Activated naive CD8-positive, alpha-beta T cell treated with anti-CD3 and anti-CD28 coated beads for 36 hours (primary cell): ENCODE results near the gene CLEC4D. TPM values are rescaled to one million over a fixed set of nuclear protein-coding genes. Genes with fewer than 3 reads are reported as not detected.
"Not testable (repeated sequence)": the region's sequence is repeated elsewhere in the genome, so short reads cannot be mapped to it uniquely, and the experiment has no call there.

Experiments
- DNase-seq: peaks from one replicate; pipeline ENCODE4 v3.0.0; 2021
- H3K27ac Mint-ChIP-seq: one replicate; pipeline ENCODE4 v1.8.0; 2022; ENCODE audit warnings: mild to moderate bottlenecking, moderate library complexity, mixed read lengths
- H3K27me3 Mint-ChIP-seq: one replicate; pipeline ENCODE4 v1.8.0; 2022; ENCODE audit warnings: mild to moderate bottlenecking, mixed read lengths
- H3K36me3 Mint-ChIP-seq: one replicate; pipeline ENCODE4 v1.8.0; 2021; ENCODE audit warnings: mild to moderate bottlenecking, mixed read lengths
- H3K4me1 Mint-ChIP-seq: one replicate; pipeline ENCODE4 v1.8.0; 2021; ENCODE audit warnings: mixed read lengths
- H3K4me3 Mint-ChIP-seq: one replicate; pipeline ENCODE4 v1.8.0; 2022; ENCODE audit warnings: mild to moderate bottlenecking, moderate library complexity, mixed read lengths
- H3K9me3 Mint-ChIP-seq: one replicate; pipeline ENCODE4 v1.8.0; 2022; ENCODE audit warnings: mixed read lengths
- total RNA-seq, 2 experiments: library from RNA; stranded (reverse); gene quantifications; one replicate each; pipeline ENCODE4 v1.2.3, GENCODE V29; 2021

CLEC4D gene
- total RNA-seq, 2 experiments from 2014 or later: not detected

DNA sequence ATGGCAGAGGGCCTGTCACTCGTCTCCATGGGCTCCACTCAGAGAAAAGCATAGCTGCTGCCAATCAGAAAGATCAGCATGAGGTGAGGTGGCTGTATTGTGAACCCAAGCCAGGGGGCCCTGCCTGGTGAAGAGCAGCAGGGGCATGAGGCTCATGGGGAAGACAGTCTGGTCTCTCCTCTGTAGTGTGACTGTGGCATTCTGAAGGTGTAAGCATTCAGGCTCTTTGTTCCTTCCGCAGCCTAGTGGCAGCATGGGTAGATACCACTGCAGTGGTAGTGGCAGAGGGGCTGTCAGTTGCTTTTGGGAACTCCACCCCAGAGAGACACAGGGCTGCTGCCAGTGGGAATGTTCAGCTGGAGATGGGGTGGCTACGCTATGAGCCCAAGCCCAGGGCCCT, 5.1 kb upstream of the CLEC4D start:
- DNase-seq: no peak

GRCh38 chr12:8508910-8509841, 4.1 kb upstream of the CLEC4D start:
- no peak for DNase-seq
- H3K4me3 Mint-ChIP-seq: no peak overlapping the region
- no peak overlapping the region for H3K27ac Mint-ChIP-seq

More for the DNA sequence above, 5.1 kb upstream of the CLEC4D start:
- Mint-ChIP-seq H3K9me3 (peaks cover 2% of the 10 kb centered on the region), H3K4me1 (no peaks in the 10 kb centered on the region), H3K36me3 (no peaks in the 10 kb centered on the region), H3K27me3 (peaks cover 7% of the 10 kb centered on the region), H3K27ac (no peak overlapping the region), H3K4me3 (no peak overlapping the region)

GRCh38 chr12:8517971-8518370, 4.7 kb downstream of the CLEC4D start:
- Mint-ChIP-seq H3K27me3 (peaks cover 35% of the 10 kb centered on the region), H3K9me3 (no peaks in the 10 kb centered on the region), H3K27ac (no peak overlapping the region), H3K4me1 (peaks cover 3% of the 10 kb centered on the region), H3K36me3 (no peaks in the 10 kb centered on the region), H3K4me3 (no peak overlapping the region)
- DNase-seq: no peak

More at GRCh38 chr12:8508910-8509841, 4.1 kb upstream of the CLEC4D start:
- peaks cover 3% of the 10 kb centered on the region for H3K4me1 Mint-ChIP-seq
- peaks cover 2% of the 10 kb centered on the region for H3K9me3 Mint-ChIP-seq
- H3K27me3 Mint-ChIP-seq: peaks cover 13% of the 10 kb centered on the region
- no peaks in the 10 kb centered on the region for H3K36me3 Mint-ChIP-seq

- peaks cover 39% of the 10 kb centered on the region for H3K27me3 Mint-ChIP-seq
These were observed 5.9 kb downstream of the CLEC4D start for GRCh38 chr12:8519171-8519570.

DNA sequence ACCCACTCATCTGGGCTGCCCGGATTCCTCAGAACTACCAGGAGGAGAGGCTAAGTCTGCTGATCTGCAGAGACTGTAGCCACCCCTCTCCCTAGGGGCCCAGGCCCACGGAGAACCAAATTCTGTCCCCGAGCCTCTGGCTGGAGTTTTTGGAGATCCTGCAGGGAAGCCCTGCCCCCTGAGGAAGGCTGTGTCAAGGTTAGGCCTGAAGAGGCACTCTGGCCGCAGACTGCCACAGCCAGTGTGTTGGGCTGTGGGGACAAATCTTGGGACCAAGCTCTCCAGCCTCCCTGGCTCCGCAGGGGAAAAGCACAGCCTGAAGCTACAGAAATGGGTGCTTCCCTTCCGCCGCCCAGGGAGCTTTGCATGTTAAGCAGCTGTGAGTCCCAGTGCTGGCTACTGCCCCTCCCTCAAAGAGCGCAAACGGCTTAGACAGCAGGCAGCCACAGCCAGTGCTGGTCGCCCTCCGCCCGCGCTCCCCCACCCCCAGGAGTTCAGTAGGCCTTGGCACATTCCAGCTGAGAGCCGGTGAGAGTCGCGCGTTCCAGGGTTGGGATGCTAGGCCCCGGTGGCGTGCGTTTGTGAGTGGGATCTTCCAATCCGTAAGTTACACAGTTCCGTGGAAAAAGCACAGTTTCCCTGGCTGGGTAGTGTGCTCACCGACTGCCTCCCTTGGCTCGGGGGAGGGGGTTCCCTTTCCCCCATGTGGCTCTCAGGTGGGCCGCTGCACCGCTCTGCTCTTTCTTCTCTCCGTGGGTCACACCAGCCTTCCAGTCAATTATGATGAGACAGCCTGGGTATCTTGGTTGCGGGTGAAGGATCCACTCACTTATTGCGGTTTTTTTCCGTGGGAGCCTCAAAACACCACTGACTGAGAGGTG, 14.2 kb downstream of the CLEC4D start:
- H3K4me1 Mint-ChIP-seq: no peaks in the 10 kb centered on the region
- H3K9me3 Mint-ChIP-seq: peaks cover 7% of the 10 kb centered on the region
- DNase-seq: no peak
- H3K27ac Mint-ChIP-seq: no peak overlapping the region
- H3K4me3 Mint-ChIP-seq: no peak overlapping the region
- peaks cover 50% of the 10 kb centered on the region for H3K27me3 Mint-ChIP-seq
- H3K36me3 Mint-ChIP-seq: peaks cover 4% of the 10 kb centered on the region

More at GRCh38 chr12:8519171-8519570, 5.9 kb downstream of the CLEC4D start:
- Mint-ChIP-seq H3K4me1 (no peaks in the 10 kb centered on the region), H3K36me3 (peaks cover 1% of the 10 kb centered on the region), H3K4me3 (no peak overlapping the region), H3K9me3 (peaks cover 2% of the 10 kb centered on the region), H3K27ac (no peak overlapping the region)
- DNase-seq: no peak

DNA sequence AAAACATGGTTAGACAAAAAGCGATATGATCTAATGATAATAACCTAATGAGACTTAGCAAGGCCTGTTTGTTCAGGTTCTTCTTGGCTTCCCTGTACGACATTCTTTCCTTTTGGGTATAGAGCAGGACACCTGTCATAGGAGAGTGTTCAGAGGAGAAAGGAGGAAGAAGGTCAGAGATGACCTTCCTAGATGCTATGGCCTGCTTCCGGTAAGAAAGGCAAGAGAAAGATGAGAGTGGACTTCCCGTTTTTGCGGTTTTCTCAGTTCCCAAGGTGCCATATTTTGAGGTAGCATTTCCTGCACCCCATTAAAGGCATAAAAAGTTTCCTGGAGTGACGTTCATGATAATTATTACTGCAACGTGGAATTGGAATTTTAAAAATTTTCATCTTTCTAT, 18.7 kb downstream of the CLEC4D start:
- Mint-ChIP-seq H3K27me3 (peaks cover 37% of the 10 kb centered on the region), H3K27ac (no peak overlapping the region), H3K9me3 (no peaks in the 10 kb centered on the region), H3K4me3 (no peak overlapping the region), H3K36me3 (no peaks in the 10 kb centered on the region), H3K4me1 (no peaks in the 10 kb centered on the region)
- DNase-seq: no peak

DNA sequence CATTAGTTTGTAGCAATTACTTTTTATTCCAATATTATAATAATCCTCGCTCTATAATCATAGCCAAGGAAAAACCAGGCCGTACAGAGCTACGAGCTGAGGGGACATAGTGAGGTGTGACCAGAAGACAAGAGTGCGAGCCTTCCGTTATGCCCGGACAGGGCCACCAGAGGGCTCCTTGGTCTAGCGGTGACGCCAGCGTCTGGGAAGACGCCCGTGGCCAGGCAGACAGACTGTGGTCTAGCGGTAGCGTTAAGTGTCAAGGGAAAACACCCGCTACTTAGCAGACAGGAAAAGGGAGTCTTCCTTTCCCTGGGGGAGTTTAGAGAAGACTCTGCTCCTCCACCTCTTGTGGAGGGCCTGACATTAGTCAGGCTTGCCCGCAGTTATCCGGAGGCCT, 24.5 kb downstream of the CLEC4D start:
- H3K9me3 Mint-ChIP-seq, DNase-seq, H3K36me3 Mint-ChIP-seq, H3K27ac Mint-ChIP-seq, H3K4me3 Mint-ChIP-seq: not testable (repeated sequence)
- Mint-ChIP-seq H3K4me1 (peaks cover 11% of the 10 kb centered on the region), H3K27me3 (peaks cover 52% of the 10 kb centered on the region)

GRCh38 chr12:8540831-8541230, 27.5 kb downstream of the CLEC4D start, which contains the start of gene CLEC4E:
CLEC4E (minus strand) TSS chr12:8540905; CDS start chr12:8540797, 108 bp downstream.
- not testable (repeated sequence) for H3K9me3 Mint-ChIP-seq, H3K4me3 Mint-ChIP-seq, H3K36me3 Mint-ChIP-seq, H3K27ac Mint-ChIP-seq, DNase-seq
- H3K4me1 Mint-ChIP-seq: peaks cover 14% of the 10 kb centered on the region
- peaks cover 36% of the 10 kb centered on the region for H3K27me3 Mint-ChIP-seq

DNA sequence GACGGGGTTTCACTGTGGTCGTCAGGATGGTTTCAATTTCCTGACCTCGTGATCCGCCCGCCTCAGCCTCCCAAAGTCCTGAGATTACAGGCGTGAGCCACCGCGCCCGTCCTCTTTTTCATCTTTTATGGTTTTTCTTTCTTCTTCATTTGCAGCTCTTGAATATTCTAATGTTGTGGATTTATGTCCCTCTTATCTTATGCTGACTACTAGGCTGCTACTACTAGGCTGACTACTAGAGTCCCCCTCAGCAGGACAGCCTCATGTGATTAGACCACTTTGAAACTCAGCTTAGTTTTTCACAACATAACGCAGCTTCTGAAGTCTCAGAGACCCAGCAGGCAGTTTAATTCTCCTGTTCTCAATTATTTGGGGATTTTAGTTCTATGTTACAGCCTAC, 28.3 kb downstream of the CLEC4D start:
- H3K4me3 Mint-ChIP-seq: no peak overlapping the region
- H3K36me3 Mint-ChIP-seq: no peaks in the 10 kb centered on the region

GRCh38 chr12:8544295-8544694, 31.0 kb downstream of the CLEC4D start:
- Mint-ChIP-seq H3K4me3 (no peak overlapping the region), H3K9me3 (no peaks in the 10 kb centered on the region), H3K36me3 (no peaks in the 10 kb centered on the region), H3K4me1 (peaks cover 14% of the 10 kb centered on the region), H3K27me3 (peaks cover 37% of the 10 kb centered on the region), H3K27ac (no peak overlapping the region)
- peak; percentile 65 for DNase-seq

More for the DNA sequence above, 28.3 kb downstream of the CLEC4D start:
- Mint-ChIP-seq H3K27ac (no peak overlapping the region), H3K9me3 (no peaks in the 10 kb centered on the region), H3K4me1 (peaks cover 14% of the 10 kb centered on the region), H3K27me3 (peaks cover 37% of the 10 kb centered on the region)
- DNase-seq: no peak

GRCh38 chr12:8546591-8546990, 33.3 kb downstream of the CLEC4D start:
- no peak for DNase-seq
- Mint-ChIP-seq H3K27ac (no peak overlapping the region), H3K36me3 (no peaks in the 10 kb centered on the region), H3K9me3 (no peaks in the 10 kb centered on the region), H3K4me3 (no peak overlapping the region), H3K4me1 (peaks cover 7% of the 10 kb centered on the region), H3K27me3 (peaks cover 14% of the 10 kb centered on the region)

- Mint-ChIP-seq H3K4me3 (no peak overlapping the region), H3K36me3 (no peaks in the 10 kb centered on the region), H3K27ac (no peak overlapping the region), H3K27me3 (peaks cover 10% of the 10 kb centered on the region), H3K9me3 (no peaks in the 10 kb centered on the region), H3K4me1 (peaks cover 4% of the 10 kb centered on the region)
- DNase-seq: no peak
These were observed 34.3 kb downstream of the CLEC4D start for GRCh38 chr12:8547645-8548044.

GRCh38 chr12:8548192-8548591, 34.9 kb downstream of the CLEC4D start:
- Mint-ChIP-seq H3K27me3 (peaks cover 10% of the 10 kb centered on the region), H3K9me3 (no peaks in the 10 kb centered on the region)
- no peak for DNase-seq

GRCh38 chr12:8549381-8549780, 36.1 kb downstream of the CLEC4D start:
- Mint-ChIP-seq H3K27ac (no peak overlapping the region), H3K27me3 (peaks cover 10% of the 10 kb centered on the region), H3K9me3 (no peaks in the 10 kb centered on the region), H3K4me1 (peaks cover 3% of the 10 kb centered on the region), H3K4me3 (no peak overlapping the region), H3K36me3 (no peaks in the 10 kb centered on the region)
- DNase-seq: no peak

More at GRCh38 chr12:8548192-8548591, 34.9 kb downstream of the CLEC4D start:
- no peaks in the 10 kb centered on the region for H3K36me3 Mint-ChIP-seq
- peaks cover 4% of the 10 kb centered on the region for H3K4me1 Mint-ChIP-seq
- H3K4me3 Mint-ChIP-seq: no peak overlapping the region
- no peak overlapping the region for H3K27ac Mint-ChIP-seq

GRCh38 chr12:8553088-8553627, 39.9 kb downstream of the CLEC4D start:
- no peaks in the 10 kb centered on the region for H3K9me3 Mint-ChIP-seq
- no peak for DNase-seq
- no peak overlapping the region for H3K4me3 Mint-ChIP-seq
- no peaks in the 10 kb centered on the region for H3K4me1 Mint-ChIP-seq
- H3K27me3 Mint-ChIP-seq: no peaks in the 10 kb centered on the region
- H3K36me3 Mint-ChIP-seq: no peaks in the 10 kb centered on the region
- H3K27ac Mint-ChIP-seq: no peak overlapping the region
